Pancreas (tissue), 10 donors: ENCODE results near the gene TAB2. TPM values are rescaled to one million over a fixed set of nuclear protein-coding genes. Genes with fewer than 3 reads are reported as not detected.

Experiments
- ATAC-seq, 4 donors: fragments of 200-7000 bp; cut with Tn5 transposase; one replicate each; pipeline versions ENCODE4 v1.8.0 to v1.9.1; 2020; ENCODE audit warnings: mild to moderate bottlenecking in 4 of 4, moderate library complexity in 4 of 4
- DNase-seq, 6 donors: peaks; one replicate each; pipeline ENCODE4 v3.0.0-alpha.2; 2020
- FAIRE-seq: peaks from 2 replicates; lab custom pipeline; 2012; peaks lifted over from hg19 to GRCh38; lab: Jason Lieb, UNC
- H3K27ac ChIP-seq, 4 donors: fragments of 200-600 bp; sonication (generic); 1 replicate in 3 of 4; 2 replicates in 1 of 4; pipeline versions ENCODE4 v1.5.0 to v1.8.0; 2020
- H3K27me3 ChIP-seq, 4 donors: fragments of 200-600 bp; one replicate each; pipeline ENCODE4 v1.8.0; 2021
- H3K36me3 ChIP-seq, 3 donors: fragments of 200-600 bp; sonication (generic) in 1 of 3; one replicate each; pipeline versions ENCODE4 v1.5.0 to v1.8.0; 2020 to 2021
- H3K4me1 ChIP-seq, 3 donors: fragments of 200-600 bp; one replicate each; pipeline ENCODE4 v1.8.0; 2021
- H3K4me3 ChIP-seq, 4 donors: fragments of 200-600 bp; sonication (generic) in 2 of 4; one replicate each; pipeline versions ENCODE4 v1.5.0 to v1.8.0; 2020 to 2021
- H3K9me3 ChIP-seq, 4 donors: fragments of 200-600 bp; one replicate each; pipeline ENCODE4 v1.8.0; 2021
- CTCF ChIP-seq, 4 donors: fragments of 200-600 bp; sonication (generic) in 3 of 4; IDR thresholded peaks; one replicate each; pipeline versions ENCODE4 v1.5.0 to v1.8.0; 2021; ENCODE audit warnings: antibody characterized with exemption in 4 of 4
- WGBS, 2 donors: extraction: QIAGEN DNeasy Blood & Tissue Kit; methylation state at CpG; one replicate each; pipeline ENCODE4 v1.1.7; 2013; 5-methylcytosine and 5-hydroxymethylcytosine counted together
- intact Hi-C, 3 donors: fragments of 100-400 bp; cut with DNase I; formaldehyde crosslinking; loops; one replicate each; pipeline versions ENCODE4 v1.11.1 to v1.14.2; 2022
- polyA plus RNA-seq, 2 donors: library from polyadenylated mRNA; stranded (reverse); fragments of 200-250 nt; gene quantifications; one replicate each; pipeline ENCODE4 v1.2.3, GENCODE V29; 2013
- total RNA-seq, 6 donors: library from RNA; stranded (reverse); fragmentation: NEBNext Ultra II Directional in 4 of 6; extraction: Animal tissue kit (Norgen Biotek cat#: 25700) in 4 of 6; gene quantifications; one replicate each; pipeline versions ENCODE4 v1.2.1 to v1.2.4, GENCODE V29; 2021 to 2023
- donor health status: healthy with polysubstance abuse.
- donor health status: DM: no; HTN: no; CAD: no; lungs with moderate emphysema.
- donor health status: DM: no; HTN: no; CAD: no.
- donor health status: control.
- donor health status: control.
- donor health status: Bipolar disorder and iron deficiency.
- donor health status: DM: yes; HTN: yes; CAD: no.
- donor health status: DM: no; HTN: no; CAD: no.
- donor health status: DM: no; HTN: no; CAD: no.
- donor health status: DM: yes; HTN: yes; CAD: no.

TAB2 gene
- total and polyA plus RNA-seq, 8 donors = 6.6 to 35.1 (median 20.7) TPM

DNA sequence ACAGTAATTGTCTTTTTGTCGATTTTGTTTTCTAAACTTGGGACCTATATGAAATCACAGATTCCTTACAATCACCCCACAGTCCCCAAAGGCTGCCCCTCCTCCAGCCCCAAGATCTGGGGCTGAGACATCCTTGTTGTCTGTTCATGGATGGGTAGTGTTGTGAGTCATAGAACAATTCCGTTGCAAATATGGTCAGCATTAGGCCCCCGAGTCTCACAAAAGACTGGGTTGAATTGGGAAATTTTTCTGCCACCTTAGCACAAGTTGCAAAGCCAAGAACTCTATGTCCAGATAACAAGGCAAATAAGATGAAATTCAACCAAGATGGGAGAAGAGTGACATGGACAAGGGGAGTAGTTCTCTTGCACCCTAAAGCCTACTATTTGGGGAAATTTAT is 10.5 kb upstream of the TAB2 start:
- no peak for FAIRE-seq

GRCh38 chr6:149311293-149311692 is 6.2 kb upstream of the TAB2 start:
- Histone ChIP-seq H3K9me3 (no peaks in the 10 kb centered on the region), H3K27ac (no peak overlapping the region), H3K4me3 (no peak overlapping the region), H3K36me3 (no peaks in the 10 kb centered on the region), H3K4me1 (peaks cover 0 to 3% (median 2%) of the 10 kb centered on the region in 3 donors), H3K27me3 (no peaks in the 10 kb centered on the region)
- WGBS, 2 donors = 45 to 80% methylated on average over 4 of the region's 4 CpGs
- intact Hi-C loops = no loop called here
- ATAC-seq (no peak), DNase-seq (no peak), FAIRE-seq (no peak)
- TF ChIP-seq CTCF (IDR thresholded peaks at IDR 0.05) = no peak

More for the DNA sequence above, 10.5 kb upstream of the TAB2 start:
- WGBS, 2 donors = 70 to 87% methylated on average over 3 of the region's 3 CpGs
- no peak for TF ChIP-seq CTCF (IDR thresholded peaks at IDR 0.05)
- no peak for ATAC-seq
- H3K4me1 ChIP-seq = peaks cover 0 to 3% (median 0%) of the 10 kb centered on the region in 3 donors
- H3K4me3 ChIP-seq = no peak overlapping the region
- no peak overlapping the region for H3K27ac ChIP-seq
- DNase-seq = no peak
- no peaks in the 10 kb centered on the region for H3K36me3 ChIP-seq
- intact Hi-C loops = no loop called here
- H3K9me3 ChIP-seq = no peaks in the 10 kb centered on the region
- no peaks in the 10 kb centered on the region for H3K27me3 ChIP-seq

GRCh38 chr6:149311766-149312165 is 5.7 kb upstream of the TAB2 start:
- no peak overlapping the region for H3K27ac ChIP-seq
- no peak for TF ChIP-seq CTCF (IDR thresholded peaks at IDR 0.05)
- no peak for ATAC-seq
- no peak for FAIRE-seq
- H3K27me3 ChIP-seq = no peaks in the 10 kb centered on the region
- H3K36me3 ChIP-seq = no peaks in the 10 kb centered on the region
- no peak for DNase-seq
- 96 to 97% methylated on average over 1 of the region's 1 CpG for WGBS, 2 donors
- H3K4me3 ChIP-seq = no peak overlapping the region
- no peaks in the 10 kb centered on the region for H3K9me3 ChIP-seq
- intact Hi-C loops = no loop called here
- peaks cover 0 to 5% (median 3%) of the 10 kb centered on the region in 3 donors for H3K4me1 ChIP-seq

- no peak for ATAC-seq
- no peak overlapping the region for H3K4me3 ChIP-seq
- DNase-seq = no peak
- WGBS, 2 donors = 62 to 93% methylated on average over 5 of the region's 5 CpGs
- H3K36me3 ChIP-seq = no peaks in the 10 kb centered on the region
- no peak for FAIRE-seq
- peaks cover 0 to 5% (median 3%) of the 10 kb centered on the region in 3 donors for H3K4me1 ChIP-seq
- no peak overlapping the region for H3K27ac ChIP-seq
- no peak for TF ChIP-seq CTCF (IDR thresholded peaks at IDR 0.05)
- intact Hi-C loops = no loop called here
- H3K27me3 ChIP-seq = no peaks in the 10 kb centered on the region
- no peaks in the 10 kb centered on the region for H3K9me3 ChIP-seq
These were observed 4.4 kb upstream of the TAB2 start for GRCh38 chr6:149313070-149313469.

- no peaks in the 10 kb centered on the region for H3K27me3 ChIP-seq
- FAIRE-seq (no peak), ATAC-seq (no peak), DNase-seq (no peak)
- intact Hi-C loops = no loop called here
- H3K27ac ChIP-seq = no peak overlapping the region
- H3K9me3 ChIP-seq = no peaks in the 10 kb centered on the region
- peaks cover 0 to 5% (median 3%) of the 10 kb centered on the region in 3 donors for H3K4me1 ChIP-seq
- TF ChIP-seq CTCF (IDR thresholded peaks at IDR 0.05) = no peak
- no peaks in the 10 kb centered on the region for H3K36me3 ChIP-seq
- WGBS, 2 donors = 88 to 93% methylated on average over 1 of the region's 1 CpG
- no peak overlapping the region for H3K4me3 ChIP-seq
These were observed 3.7 kb upstream of the TAB2 start for GRCh38 chr6:149313861-149314260.
